GM18507 (cell line): ENCODE results near the gene PSME3.
"Not testable (repeated sequence)": the region's sequence is repeated elsewhere in the genome, so short reads cannot be mapped to it uniquely, and the experiment has no call there.

Experiments
- DNase-seq: peaks from one replicate; pipeline ENCODE4 v3.0.0; 2011; ENCODE audit warnings: low read depth; ENCODE audit not compliant: insufficient read length; ENCODE audit errors: extremely low spot score
- FAIRE-seq: peaks from 2 replicates; lab custom pipeline; 2011; peaks lifted over from hg19 to GRCh38; lab: Jason Lieb, UNC

PSME3 gene

DNA sequence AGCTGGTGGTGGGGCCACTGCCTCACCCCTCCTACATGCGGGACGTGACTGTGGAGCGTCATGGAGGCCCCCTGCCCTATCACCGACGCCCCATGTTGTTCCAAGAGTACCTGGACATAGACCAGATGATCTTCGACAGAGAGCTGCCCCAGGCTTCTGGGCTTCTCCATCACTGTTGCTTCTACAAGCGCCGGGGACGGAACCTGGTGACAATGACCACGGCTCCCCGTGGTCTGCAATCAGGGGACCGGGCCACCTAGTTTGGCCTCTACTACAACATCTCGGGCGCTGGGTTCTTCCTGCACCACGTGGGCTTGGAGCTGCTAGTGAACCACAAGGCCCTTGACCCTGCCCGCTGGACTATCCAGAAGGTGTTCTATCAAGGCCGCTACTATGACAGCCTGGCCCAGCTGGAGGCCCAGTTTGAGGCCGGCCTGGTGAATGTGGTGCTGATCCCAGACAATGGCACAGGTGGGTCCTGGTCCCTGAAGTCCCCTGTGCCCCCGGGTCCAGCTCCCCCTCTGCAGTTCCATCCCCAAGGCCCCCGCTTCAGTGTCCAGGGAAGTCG lies 34.6 kb downstream of the PSME3 start:
- not testable (repeated sequence) for DNase-seq, FAIRE-seq

GRCh38 chr17:42868338-42868737 lies 35.1 kb downstream of the PSME3 start:
- no peak for DNase-seq
- no peak for FAIRE-seq

- DNase-seq (no peak), FAIRE-seq (no peak)
Observed at GRCh38 chr17:42871647-42872046, 38.5 kb downstream of the PSME3 start.

DNA sequence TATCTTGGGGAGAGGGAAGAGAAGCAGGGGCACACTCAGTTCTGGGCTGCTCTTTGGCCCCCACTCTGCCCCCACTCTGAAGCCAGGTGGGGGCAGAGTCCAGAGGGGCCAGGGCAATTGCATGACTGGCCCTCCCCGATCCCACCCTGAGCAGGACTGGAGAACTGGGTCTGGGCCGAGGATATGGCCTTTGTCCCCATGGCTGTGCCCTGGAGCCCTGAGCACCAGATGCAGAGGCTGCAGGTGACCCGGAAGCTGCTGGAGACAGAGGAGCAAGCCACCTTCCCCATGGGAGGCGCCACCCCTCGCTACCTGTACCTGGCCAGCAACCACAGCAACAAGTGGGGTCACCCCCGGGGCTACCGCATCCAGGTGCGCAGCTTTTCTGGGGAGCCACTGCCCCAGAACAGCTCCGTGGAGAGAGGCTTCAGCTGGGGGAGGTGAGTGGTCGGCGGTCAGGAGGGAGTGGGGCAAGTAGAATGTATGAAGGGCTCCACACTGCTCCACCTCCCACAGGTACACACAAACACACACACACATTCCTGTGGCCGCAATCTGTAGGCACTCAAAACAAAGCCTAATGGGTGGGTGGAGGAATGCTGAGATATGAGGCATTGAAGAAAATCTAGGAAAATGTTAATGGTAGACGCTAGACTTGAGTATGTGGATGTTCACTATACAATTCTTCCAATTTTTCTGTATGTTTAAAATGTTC lies 39.2 kb downstream of the PSME3 start:
- DNase-seq (no peak), FAIRE-seq (no peak)

DNA sequence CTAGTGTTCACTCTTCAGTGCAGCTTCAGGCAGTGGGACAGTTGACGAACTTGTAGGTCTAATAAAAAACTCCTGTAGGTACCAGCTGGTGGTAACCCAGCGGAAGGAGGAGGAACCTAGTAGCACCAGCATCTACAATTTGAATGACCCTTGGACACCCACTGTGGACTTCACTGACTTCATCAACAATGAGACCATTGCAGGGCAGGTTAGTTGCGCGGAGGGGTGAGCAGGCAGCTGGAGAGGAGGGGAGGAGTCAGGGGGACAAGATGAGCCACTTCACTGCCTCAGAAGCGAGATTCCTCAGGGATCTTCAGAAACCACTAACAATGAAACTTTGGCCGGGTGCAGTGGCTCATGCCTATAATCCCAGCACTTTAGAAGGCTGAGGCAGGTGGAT lies 40.1 kb downstream of the PSME3 start:
- FAIRE-seq: no peak

DNA sequence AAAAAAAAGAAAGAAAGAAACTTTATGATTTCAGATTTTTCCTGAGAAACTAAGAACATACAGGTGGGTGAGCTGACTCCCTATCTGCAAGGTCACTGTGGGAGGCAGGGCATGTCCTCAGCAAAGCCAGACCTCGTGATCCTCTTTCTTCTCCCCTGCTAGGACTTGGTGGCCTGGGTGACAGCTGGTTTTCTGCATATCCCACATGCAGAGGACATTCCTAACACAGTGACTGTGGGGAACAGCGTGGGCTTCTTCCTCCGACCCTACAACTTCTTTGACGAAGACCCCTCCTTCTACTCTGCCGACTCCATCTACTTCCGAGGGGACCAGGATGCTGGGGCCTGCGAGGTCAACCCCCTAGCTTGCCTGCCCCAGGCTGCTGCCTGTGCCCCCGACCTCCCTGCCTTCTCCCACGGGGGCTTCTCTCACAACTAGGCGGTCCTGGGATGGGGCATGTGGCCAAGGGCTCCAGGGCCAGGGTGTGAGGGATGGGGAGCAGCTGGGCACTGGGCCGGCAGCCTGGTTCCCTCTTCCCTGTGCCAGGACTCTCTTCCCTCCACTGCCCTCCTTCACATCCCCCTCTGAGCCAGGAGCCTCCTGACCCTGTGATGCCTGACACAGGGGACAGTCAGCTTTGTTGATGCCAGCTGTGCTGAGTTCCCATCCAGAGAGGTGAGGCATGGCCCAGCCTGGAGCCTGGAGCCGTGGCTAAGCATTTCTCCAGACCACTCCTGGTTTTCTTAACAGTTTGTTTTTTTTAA lies 40.9 kb downstream of the PSME3 start:
- FAIRE-seq, DNase-seq: not testable (repeated sequence)

More for the DNA sequence above, 40.1 kb downstream of the PSME3 start:
- DNase-seq: no peak

- FAIRE-seq: no peak
- DNase-seq: no peak
Observed at GRCh38 chr17:42877037-42877436, 43.8 kb downstream of the PSME3 start.

DNA sequence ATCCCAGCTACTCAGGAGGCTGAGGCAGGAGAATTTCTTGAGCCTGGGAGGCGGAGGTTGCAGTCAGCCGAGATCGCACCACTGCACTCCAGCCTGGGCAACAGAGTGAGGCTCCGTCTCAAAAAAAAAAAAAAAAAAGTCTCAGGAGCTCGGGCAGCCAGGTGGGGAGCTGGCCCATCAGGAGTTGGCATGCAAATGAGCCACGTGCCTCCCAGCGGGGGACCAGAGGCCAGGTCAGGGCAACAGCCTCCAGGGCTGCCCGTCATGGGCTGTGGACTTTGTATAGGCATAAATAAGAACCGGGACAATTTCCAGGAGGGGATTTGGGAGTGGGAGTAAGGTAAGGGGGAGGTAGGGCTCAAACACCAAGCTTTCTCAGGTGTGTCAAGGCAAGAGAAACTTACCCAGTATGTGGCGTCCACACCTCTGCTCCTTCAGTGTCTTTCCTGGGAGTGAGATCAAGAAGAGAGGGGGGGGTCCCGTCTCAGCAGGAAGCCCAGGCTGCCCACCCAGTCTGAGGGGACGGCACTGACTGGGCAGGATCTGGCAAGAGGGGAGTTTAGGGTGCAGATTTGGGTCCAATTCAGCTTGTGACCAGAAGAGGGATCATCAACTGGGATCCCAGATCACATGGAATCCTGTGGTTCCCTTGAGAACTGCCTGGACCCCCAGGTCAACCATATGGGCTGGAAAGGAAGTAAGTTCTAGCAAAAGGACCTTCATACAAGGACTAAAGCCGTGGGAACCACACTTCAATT lies 45.1 kb downstream of the PSME3 start:
- DNase-seq (no peak), FAIRE-seq (no peak)

- no peak for FAIRE-seq
- no peak for DNase-seq
Observed at GRCh38 chr17:42878924-42879595, 45.9 kb downstream of the PSME3 start.

GRCh38 chr17:42879596-42879985 lies 46.4 kb downstream of the PSME3 start:
- no peak for DNase-seq
- no peak for FAIRE-seq

DNA sequence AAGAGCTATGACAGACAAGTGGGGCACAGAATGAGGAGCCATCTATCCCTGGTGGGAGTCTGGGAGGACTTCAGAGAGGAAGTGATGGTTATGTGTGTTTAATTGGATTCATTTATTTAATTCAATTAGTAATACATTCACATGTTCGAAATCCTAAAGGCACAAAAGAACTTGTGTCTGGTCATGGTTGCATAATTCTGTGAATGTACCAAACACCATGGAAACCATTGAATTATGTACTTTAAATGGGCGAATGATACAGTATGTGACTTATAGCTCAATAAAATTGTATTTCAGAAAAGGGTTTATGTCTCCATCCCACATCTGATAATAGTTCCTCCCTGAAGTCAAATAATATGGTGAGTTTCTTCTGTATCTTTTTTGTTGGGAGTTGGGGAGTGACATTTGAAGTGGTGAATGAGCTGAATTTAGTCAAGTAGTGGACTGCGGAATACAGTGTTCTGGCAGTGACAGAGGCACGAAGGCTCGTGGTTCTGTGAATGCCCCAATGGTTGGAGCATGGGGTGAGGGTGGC lies 47.6 kb downstream of the PSME3 start:
- no peak for DNase-seq

DNA sequence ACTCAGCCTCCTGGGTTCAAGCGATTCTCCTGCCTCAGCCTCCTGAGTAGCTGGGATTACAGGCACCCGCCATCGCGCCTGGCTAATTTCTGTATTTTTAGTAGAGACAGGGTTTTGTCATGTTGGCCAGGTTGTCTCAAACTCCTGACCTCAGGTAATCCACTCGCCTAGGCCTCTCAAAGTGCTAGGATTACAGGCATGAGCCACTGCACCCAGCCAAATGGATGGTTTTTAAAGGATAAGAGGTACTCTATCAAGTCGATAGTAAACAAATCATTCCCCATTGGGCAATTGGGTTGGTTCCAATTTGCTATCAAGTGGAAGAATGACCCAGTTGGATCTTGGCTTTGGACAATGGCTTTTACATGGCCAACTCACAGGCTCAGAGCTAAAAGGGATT lies 48.5 kb downstream of the PSME3 start:
- DNase-seq, FAIRE-seq: not testable (repeated sequence)

More for the DNA sequence above, 47.6 kb downstream of the PSME3 start:
- no peak for FAIRE-seq

DNA sequence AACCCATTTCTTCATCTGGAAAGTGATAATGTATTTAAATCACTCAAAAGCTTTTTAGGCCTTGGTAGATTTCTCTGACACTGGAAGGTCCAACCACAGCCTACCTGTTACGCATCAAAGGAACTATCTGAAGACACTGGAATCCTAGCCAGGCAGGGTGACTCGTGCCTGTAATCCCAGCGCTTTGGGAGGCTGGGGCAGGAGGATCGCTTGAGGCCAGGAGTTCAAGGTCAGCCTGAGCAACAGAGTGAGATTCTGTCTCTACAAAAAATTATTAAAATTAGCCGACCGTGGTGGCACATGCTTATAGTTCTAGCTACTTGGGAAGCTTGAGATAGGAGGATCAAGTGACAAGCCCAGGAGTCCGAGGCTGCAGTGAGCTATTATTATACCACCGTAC lies 49.0 kb downstream of the PSME3 start:
- DNase-seq (no peak), FAIRE-seq (no peak)

- DNase-seq (no peak), FAIRE-seq (no peak)
Observed at GRCh38 chr17:42883802-42884558, 50.8 kb downstream of the PSME3 start.

GRCh38 chr17:42885806-42886205 lies 52.6 kb downstream of the PSME3 start:
- not testable (repeated sequence) for FAIRE-seq, DNase-seq

DNA sequence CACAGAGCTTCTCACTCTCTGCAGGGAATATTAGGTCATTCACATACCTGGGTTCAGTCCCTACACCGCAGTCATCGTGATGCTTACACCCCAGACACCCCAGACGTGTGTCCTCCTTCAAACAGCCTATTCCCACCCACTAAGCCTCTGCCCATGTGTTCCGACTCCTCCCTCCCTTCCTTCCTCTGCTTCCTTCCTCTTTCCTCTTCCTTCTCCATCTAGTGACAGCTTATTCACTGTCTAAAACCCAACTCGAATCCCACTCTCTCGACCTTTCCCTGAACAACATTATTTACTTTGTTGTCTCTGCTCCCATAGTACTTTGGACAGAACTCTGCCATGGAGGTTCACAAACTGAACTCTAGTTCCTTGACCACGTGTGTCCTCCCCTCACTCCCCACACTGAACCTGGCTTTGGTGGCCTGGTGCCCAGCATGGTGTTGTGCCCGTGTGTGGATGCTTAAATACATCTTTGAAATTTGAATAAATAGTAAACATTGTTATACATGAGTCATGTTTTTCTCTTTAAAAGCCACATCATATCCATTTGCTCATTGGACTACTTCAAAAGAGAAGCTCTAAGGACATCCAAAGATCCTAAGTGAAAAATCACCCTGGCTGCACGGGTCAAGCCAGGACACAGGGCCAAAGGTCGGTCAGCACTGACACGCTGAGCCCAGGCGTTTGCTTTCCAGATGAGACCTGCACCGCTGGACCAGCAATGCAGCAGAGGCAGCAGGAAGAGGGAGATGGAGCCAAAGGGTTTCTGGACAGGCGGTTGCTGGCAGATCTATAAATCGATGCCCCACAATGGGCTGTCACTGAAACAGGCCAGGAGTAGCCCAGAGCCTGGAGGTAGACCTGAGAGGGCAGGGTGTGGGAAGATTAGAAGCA lies 53.3 kb downstream of the PSME3 start:
- FAIRE-seq (no peak), DNase-seq (no peak)

DNA sequence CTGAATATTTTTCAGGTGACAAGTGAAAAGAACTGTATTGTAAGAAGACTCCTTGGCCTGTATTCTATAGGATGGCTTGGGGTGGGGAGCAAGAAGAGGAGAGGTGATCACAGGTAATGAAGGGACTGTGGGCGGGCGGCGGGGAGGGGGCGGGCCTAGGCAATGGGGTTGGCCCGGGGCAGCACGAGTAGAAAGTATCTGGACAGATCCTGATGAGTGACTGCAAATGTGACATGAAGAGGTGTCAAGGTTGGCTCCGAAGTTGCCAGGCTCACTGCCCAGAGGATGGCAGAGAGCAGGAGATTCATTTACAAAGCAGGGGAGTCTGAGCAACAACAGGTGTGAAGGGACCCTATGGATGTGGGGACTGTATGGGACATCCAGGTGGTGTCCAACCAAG lies 56.6 kb downstream of the PSME3 start:
- FAIRE-seq (no peak), DNase-seq (no peak)
